ENCODE data around the gene MIDN.

- no peak for TF ChIP-seq CTCF (conservative IDR thresholded peaks at IDR 0.05 in 1 of 2, IDR thresholded peaks at IDR 0.05 in 1 of 2; ENCODE audit: low read depth in 1 of 2, low read length in 2 of 2)
- TF ChIP-seq EZH2 (IDR thresholded peaks at IDR 0.05; ENCODE audit: low read length, missing control alignments): no peak
Measured at GRCh38 chr19:1206150-1206863, 42.1 kb upstream of the MIDN start.
